Measurements from ENCODE around the gene BGLAP.

The BGLAP gene

GRCh38 chr1:156285437-156285836, 43.5 kb downstream of the BGLAP start:
- WGBS, 2 donors (ENCODE audit: extremely low coverage in 2 of 2, insufficient read length in 2 of 2, insufficient replicate concordance in 1 of 2) = no CpG with 5 or more reads among the region's 21 CpGs
- H3K27me3 ChIP-seq (ENCODE audit: control insufficient read depth in 3 of 3, insufficient read depth in 3 of 3, low read depth in 1 of 3, low read length in 3 of 3) = no peaks in the 10 kb centered on the region
- peaks cover 11 to 12% of the 10 kb centered on the region in 2 donors for H3K4me1 ChIP-seq (ENCODE audit: control insufficient read depth in 2 of 2, insufficient read depth in 1 of 2, low read depth in 1 of 2, low read length in 2 of 2)

GRCh38 chr1:156286061-156286460, 44.1 kb downstream of the BGLAP start:
- no peak overlapping the region for H4K8ac ChIP-seq (ENCODE audit: low read depth, low read length)
- no peak overlapping the region for H4K91ac ChIP-seq (ENCODE audit: low read depth, low read length, poor library complexity)
- H2AFZ ChIP-seq (ENCODE audit: low read length) = no peak overlapping the region
- no peak overlapping the region for H2BK15ac ChIP-seq (ENCODE audit: low read length)
- H2BK12ac ChIP-seq (ENCODE audit: low read length) = no peak overlapping the region
- no peak overlapping the region for H2BK5ac ChIP-seq (ENCODE audit: low read length)
- WGBS, 2 donors (ENCODE audit: extremely low coverage in 2 of 2, insufficient read length in 2 of 2, insufficient replicate concordance in 1 of 2) = no CpG with 5 or more reads among the region's 8 CpGs
- no peak overlapping the region for H2AK5ac ChIP-seq (ENCODE audit: low read depth, low read length)
- no peak overlapping the region for H2BK120ac ChIP-seq (ENCODE audit: low read depth, low read length)
- peaks cover 3% of the 10 kb centered on the region for H3K79me1 ChIP-seq (ENCODE audit: low read depth, low read length)
- H3K4me3 ChIP-seq (ENCODE audit: low read length in 2 of 2) = no peak overlapping the region
- no peak overlapping the region for H3K27ac ChIP-seq (replicated peaks; ENCODE audit: low read length)
- no peak overlapping the region for H3K18ac ChIP-seq (ENCODE audit: low read length)
- no peaks in the 10 kb centered on the region for H3K27me3 ChIP-seq (ENCODE audit: control insufficient read depth in 3 of 3, insufficient read depth in 3 of 3, low read depth in 1 of 3, low read length in 3 of 3)
- no peaks in the 10 kb centered on the region for H3K9me3 ChIP-seq (replicated peaks in 1 of 2; ENCODE audit: control insufficient read depth in 2 of 2, insufficient read depth in 1 of 2, low read depth in 1 of 2, low read length in 2 of 2)
- H3K4ac ChIP-seq (ENCODE audit: low read length) = no peak overlapping the region
- no peak overlapping the region for H3K23ac ChIP-seq (ENCODE audit: low read depth, low read length, poor library complexity)
- no peak for DNase-seq (ENCODE audit: low spot score)
- H3K4me1 ChIP-seq (ENCODE audit: control insufficient read depth in 2 of 2, insufficient read depth in 1 of 2, low read depth in 1 of 2, low read length in 2 of 2) = peaks cover 9 to 11% of the 10 kb centered on the region in 2 donors
- no peak overlapping the region for H3K14ac ChIP-seq (ENCODE audit: low read length)
- peaks cover 0 to 4% of the 10 kb centered on the region in 2 donors for H3K36me3 ChIP-seq (replicated peaks in 1 of 2; ENCODE audit: control insufficient read depth in 2 of 2, insufficient read depth in 2 of 2, low read length in 2 of 2)
- H3K4me2 ChIP-seq (ENCODE audit: insufficient read depth, low read length, poor library complexity, severe bottlenecking) = no peak overlapping the region
- no peak overlapping the region for H3K9ac ChIP-seq (ENCODE audit: low read depth, low read length, poor library complexity)

More at GRCh38 chr1:156285437-156285836, 43.5 kb downstream of the BGLAP start:
- Histone ChIP-seq H2BK15ac (ENCODE audit: low read length) (no peak overlapping the region), H3K4me3 (ENCODE audit: low read length in 2 of 2) (no peak overlapping the region), H3K79me1 (ENCODE audit: low read depth, low read length) (peaks cover 4% of the 10 kb centered on the region), H2AFZ (ENCODE audit: low read length) (no peak overlapping the region), H2BK120ac (ENCODE audit: low read depth, low read length) (no peak overlapping the region), H3K27ac (replicated peaks; ENCODE audit: low read length) (no peak overlapping the region), H3K14ac (ENCODE audit: low read length) (no peak overlapping the region), H2BK5ac (ENCODE audit: low read length) (no peak overlapping the region), H3K9me3 (replicated peaks in 1 of 2; ENCODE audit: control insufficient read depth in 2 of 2, insufficient read depth in 1 of 2, low read depth in 1 of 2, low read length in 2 of 2) (no peaks in the 10 kb centered on the region), H2AK5ac (ENCODE audit: low read depth, low read length) (no peak overlapping the region), H3K18ac (ENCODE audit: low read length) (no peak overlapping the region), H3K9ac (ENCODE audit: low read depth, low read length, poor library complexity) (peak overlapping the region; percentile 31), H2BK12ac (ENCODE audit: low read length) (no peak overlapping the region), H4K91ac (ENCODE audit: low read depth, low read length, poor library complexity) (no peak overlapping the region), H3K23ac (ENCODE audit: low read depth, low read length, poor library complexity) (no peak overlapping the region), H3K4ac (ENCODE audit: low read length) (no peak overlapping the region), H3K36me3 (replicated peaks in 1 of 2; ENCODE audit: control insufficient read depth in 2 of 2, insufficient read depth in 2 of 2, low read length in 2 of 2) (peaks cover 0 to 6% of the 10 kb centered on the region in 2 donors), H4K8ac (ENCODE audit: low read depth, low read length) (no peak overlapping the region), H3K4me2 (ENCODE audit: insufficient read depth, low read length, poor library complexity, severe bottlenecking) (no peak overlapping the region)
- no peak for DNase-seq (ENCODE audit: low spot score)

- H3K27me3 ChIP-seq (ENCODE audit: control insufficient read depth in 3 of 3, insufficient read depth in 3 of 3, low read depth in 1 of 3, low read length in 3 of 3) = no peaks in the 10 kb centered on the region
- no peak overlapping the region for H3K14ac ChIP-seq (ENCODE audit: low read length)
- H3K4me2 ChIP-seq (ENCODE audit: insufficient read depth, low read length, poor library complexity, severe bottlenecking) = no peak overlapping the region
Observed at GRCh38 chr1:156289857-156290256, 47.9 kb downstream of the BGLAP start.

GRCh38 chr1:156291226-156292061, 49.5 kb downstream of the BGLAP start:
- H3K27ac ChIP-seq (replicated peaks; ENCODE audit: low read length) = peak overlapping the region; percentile 61
- H2BK15ac ChIP-seq (ENCODE audit: low read length) = peak overlapping the region; percentile 46
- no CpG with 5 or more reads among the region's 37 CpGs for WGBS, 2 donors (ENCODE audit: extremely low coverage in 2 of 2, insufficient read length in 2 of 2, insufficient replicate concordance in 1 of 2)
- H3K9ac ChIP-seq (ENCODE audit: low read depth, low read length, poor library complexity) = peak overlapping the region; percentile 89
- no peak overlapping the region for H2AFZ ChIP-seq (ENCODE audit: low read length)
- peak overlapping the region; percentile 82 for H3K18ac ChIP-seq (ENCODE audit: low read length)
- no peaks in the 10 kb centered on the region for H3K9me3 ChIP-seq (replicated peaks in 1 of 2; ENCODE audit: control insufficient read depth in 2 of 2, insufficient read depth in 1 of 2, low read depth in 1 of 2, low read length in 2 of 2)
- peaks cover 2 to 10% of the 10 kb centered on the region in 2 donors for H3K4me1 ChIP-seq (ENCODE audit: control insufficient read depth in 2 of 2, insufficient read depth in 1 of 2, low read depth in 1 of 2, low read length in 2 of 2)
- no peak overlapping the region for H2BK120ac ChIP-seq (ENCODE audit: low read depth, low read length)
- H2BK5ac ChIP-seq (ENCODE audit: low read length) = peak overlapping the region; percentile 62
- H2BK12ac ChIP-seq (ENCODE audit: low read length) = no peak overlapping the region
- H4K91ac ChIP-seq (ENCODE audit: low read depth, low read length, poor library complexity) = peak overlapping the region; percentile 82
- no peaks in the 10 kb centered on the region for H3K27me3 ChIP-seq (ENCODE audit: control insufficient read depth in 3 of 3, insufficient read depth in 3 of 3, low read depth in 1 of 3, low read length in 3 of 3)
- H3K23ac ChIP-seq (ENCODE audit: low read depth, low read length, poor library complexity) = peak overlapping the region; percentile 87
- peaks cover 0 to 2% of the 10 kb centered on the region in 2 donors for H3K36me3 ChIP-seq (replicated peaks in 1 of 2; ENCODE audit: control insufficient read depth in 2 of 2, insufficient read depth in 2 of 2, low read length in 2 of 2)
- peak overlapping the region; percentile 84 for H3K4me2 ChIP-seq (ENCODE audit: insufficient read depth, low read length, poor library complexity, severe bottlenecking)
- H4K8ac ChIP-seq (ENCODE audit: low read depth, low read length) = no peak overlapping the region
- H3K79me1 ChIP-seq (ENCODE audit: low read depth, low read length) = peaks cover 5% of the 10 kb centered on the region
- peak overlapping the region; percentile 24 for H2AK5ac ChIP-seq (ENCODE audit: low read depth, low read length)
- H3K14ac ChIP-seq (ENCODE audit: low read length) = no peak overlapping the region
- no peak overlapping the region for H3K4ac ChIP-seq (ENCODE audit: low read length)
- peak overlapping the region in 1 of 2 donors; percentile 87 for H3K4me3 ChIP-seq (ENCODE audit: low read length in 2 of 2)
- DNase-seq (ENCODE audit: low spot score) = peak; percentile 64

More at GRCh38 chr1:156289857-156290256, 47.9 kb downstream of the BGLAP start:
- H3K9me3 ChIP-seq (replicated peaks in 1 of 2; ENCODE audit: control insufficient read depth in 2 of 2, insufficient read depth in 1 of 2, low read depth in 1 of 2, low read length in 2 of 2) = no peaks in the 10 kb centered on the region
- H3K9ac ChIP-seq (ENCODE audit: low read depth, low read length, poor library complexity) = no peak overlapping the region
- no peak overlapping the region for H2AFZ ChIP-seq (ENCODE audit: low read length)
- H3K79me1 ChIP-seq (ENCODE audit: low read depth, low read length) = peaks cover 3% of the 10 kb centered on the region
- H2BK5ac ChIP-seq (ENCODE audit: low read length) = no peak overlapping the region
- H2BK12ac ChIP-seq (ENCODE audit: low read length) = no peak overlapping the region
- H3K23ac ChIP-seq (ENCODE audit: low read depth, low read length, poor library complexity) = no peak overlapping the region
- H3K27ac ChIP-seq (replicated peaks; ENCODE audit: low read length) = no peak overlapping the region
- H3K4me3 ChIP-seq (ENCODE audit: low read length in 2 of 2) = no peak overlapping the region
- no peak overlapping the region for H2BK120ac ChIP-seq (ENCODE audit: low read depth, low read length)
- no peak overlapping the region for H3K4ac ChIP-seq (ENCODE audit: low read length)
- no peak overlapping the region for H2AK5ac ChIP-seq (ENCODE audit: low read depth, low read length)
- no peak overlapping the region for H4K91ac ChIP-seq (ENCODE audit: low read depth, low read length, poor library complexity)
- peaks cover 2 to 4% of the 10 kb centered on the region in 2 donors for H3K36me3 ChIP-seq (replicated peaks in 1 of 2; ENCODE audit: control insufficient read depth in 2 of 2, insufficient read depth in 2 of 2, low read length in 2 of 2)
- H3K18ac ChIP-seq (ENCODE audit: low read length) = no peak overlapping the region
- H2BK15ac ChIP-seq (ENCODE audit: low read length) = no peak overlapping the region
- no peak for DNase-seq (ENCODE audit: low spot score)
- no peak overlapping the region for H4K8ac ChIP-seq (ENCODE audit: low read depth, low read length)
- peaks cover 0 to 6% of the 10 kb centered on the region in 2 donors for H3K4me1 ChIP-seq (ENCODE audit: control insufficient read depth in 2 of 2, insufficient read depth in 1 of 2, low read depth in 1 of 2, low read length in 2 of 2)

All from neuronal stem cell (in vitro differentiated cells).